ENCODE results near the gene PRSS27.

- TF ChIP-seq CTCF (IDR thresholded peaks at IDR 0.05) (no peak), POLR2A (IDR thresholded peaks at IDR 0.05) (no peak), EP300 (IDR thresholded peaks at IDR 0.05) (no peak), POLR2AphosphoS5 (IDR thresholded peaks at IDR 0.05) (no peak)
Observed at GRCh38 chr16:2724816-2725348, 4.9 kb upstream of the PRSS27 start.

Measured in gastroesophageal sphincter (tissue), 3 donors.